Measurements from ENCODE around the gene TSR3. TPM values are rescaled to one million over a fixed set of nuclear protein-coding genes. Genes with fewer than 3 reads are reported as not detected.
A peak's percentile ranks its signal among the peaks of the same experiment; 100 is the strongest.

TSR3 gene
- total RNA-seq, 6 experiments from 2014 or later, result 73.7 to 84.6 (median 78.1) TPM

GRCh38 chr16:1311212-1311737 is 40.4 kb downstream of the TSR3 start:
- DNase-seq, result no peak

GRCh38 chr16:1310832-1311200 is 40.9 kb downstream of the TSR3 start:
- H3K36me3 Mint-ChIP-seq (ENCODE audit: low read depth), result peaks cover 16% of the 10 kb centered on the region
- H3K4me3 Mint-ChIP-seq, result peak overlapping the region; percentile 97
- peaks cover 14% of the 10 kb centered on the region for H3K4me1 Mint-ChIP-seq (ENCODE audit: low read depth)
- no peaks in the 10 kb centered on the region for H3K9me3 Mint-ChIP-seq
- peak; percentile 15 for DNase-seq
- H3K27me3 Mint-ChIP-seq (ENCODE audit: insufficient read depth), result peaks cover 2% of the 10 kb centered on the region; the same call in 1 of the 2 replicates
- TF ChIP-seq CTCF (IDR thresholded peaks at IDR 0.05), result no peak
- peak overlapping the region; percentile 90 for H3K27ac Mint-ChIP-seq

More at GRCh38 chr16:1311212-1311737, 40.4 kb downstream of the TSR3 start:
- Mint-ChIP-seq H3K27ac (peak overlapping the region; percentile 90), H3K4me1 (ENCODE audit: low read depth) (peaks cover 14% of the 10 kb centered on the region), H3K4me3 (peak overlapping the region; percentile 97), H3K27me3 (ENCODE audit: insufficient read depth) (peaks cover 3% of the 10 kb centered on the region; the same call in 1 of the 2 replicates), H3K36me3 (ENCODE audit: low read depth) (peaks cover 18% of the 10 kb centered on the region), H3K9me3 (no peaks in the 10 kb centered on the region)
- TF ChIP-seq CTCF (IDR thresholded peaks at IDR 0.05), result 0 out of 2 replicates have a peak, but pooled peaks have one; percentile 13

- peak overlapping the region; percentile 97 for H3K4me3 Mint-ChIP-seq
- TF ChIP-seq CTCF (IDR thresholded peaks at IDR 0.05), result no peak
- DNase-seq, result peak; percentile 39
- H3K27me3 Mint-ChIP-seq (ENCODE audit: insufficient read depth), result peaks cover 2% of the 10 kb centered on the region; the same call in 1 of the 2 replicates
- peaks cover 14% of the 10 kb centered on the region for H3K4me1 Mint-ChIP-seq (ENCODE audit: low read depth)
- peak overlapping the region; percentile 90 for H3K27ac Mint-ChIP-seq
- peaks cover 16% of the 10 kb centered on the region for H3K36me3 Mint-ChIP-seq (ENCODE audit: low read depth)
- H3K9me3 Mint-ChIP-seq, result no peaks in the 10 kb centered on the region
Measured at GRCh38 chr16:1309888-1310831, 41.5 kb downstream of the TSR3 start.

GRCh38 chr16:1308977-1309885 is 42.4 kb downstream of the TSR3 start, which contains the start of gene UBE2I:
TSS of gene UBE2I (plus strand) at chr16:1309636. CDS start at chr16:1314031, 4,395 bp downstream.
- peaks cover 14% of the 10 kb centered on the region for H3K4me1 Mint-ChIP-seq (ENCODE audit: low read depth)
- H3K9me3 Mint-ChIP-seq, result no peaks in the 10 kb centered on the region
- H3K36me3 Mint-ChIP-seq (ENCODE audit: low read depth), result peaks cover 13% of the 10 kb centered on the region
- H3K27ac Mint-ChIP-seq, result peak within 1 kb of the TSS; percentile 99
- TF ChIP-seq CTCF (IDR thresholded peaks at IDR 0.05), result no peak
- peak; percentile 97 for DNase-seq
- H3K4me3 Mint-ChIP-seq, result peak within 1 kb of the TSS; percentile 97
- H3K27me3 Mint-ChIP-seq (ENCODE audit: insufficient read depth), result peaks cover 2% of the 10 kb centered on the region; the same call in 1 of the 2 replicates

Measured in HFFc6 (cell line).